BLaER1 treated with 17β-estradiol and CSF1 and Interleukin-3, amounts not matched to agents 10 nM and 100 nM (cell line): ENCODE results near the gene SCIMP.
A peak's percentile ranks its signal among the peaks of the same experiment; 100 is the strongest.

ENCODE experiments used
- H3K27ac ChIP-seq, 11 experiments: shearing (Covaris generic); formaldehyde crosslinking; 2 replicates each; pipeline ENCODE4 v1.8.1; 2022
- H3K27me3 ChIP-seq, 11 experiments: shearing (Covaris generic); formaldehyde crosslinking; 2 replicates each; pipeline ENCODE4 v1.8.1; 2022
- H3K36me3 ChIP-seq, 11 experiments: shearing (Covaris generic); formaldehyde crosslinking; 2 replicates each; pipeline ENCODE4 v1.8.1; 2022
- H3K4me1 ChIP-seq, 10 experiments: shearing (Covaris generic); formaldehyde crosslinking; 2 replicates each; pipeline ENCODE4 v1.8.1; 2022
- H3K4me2 ChIP-seq, 11 experiments: shearing (Covaris generic); formaldehyde crosslinking; 2 replicates each; pipeline ENCODE4 v1.8.1; 2022
- H3K4me3 ChIP-seq, 10 experiments: shearing (Covaris generic); formaldehyde crosslinking; 2 replicates each; pipeline ENCODE4 v1.8.1; 2022
- H3K9ac ChIP-seq, 11 experiments: shearing (Covaris generic); formaldehyde crosslinking; 2 replicates each; pipeline ENCODE4 v1.8.1; 2022
- H3K9me3 ChIP-seq, 11 experiments: shearing (Covaris generic); formaldehyde crosslinking; replicated peaks in 1 of 11; 2 replicates each; pipeline ENCODE4 v1.8.1; 2022
- H4K20me1 ChIP-seq, 11 experiments: shearing (Covaris generic); formaldehyde crosslinking; 2 replicates each; pipeline ENCODE4 v1.8.1; 2022
- Cebpa-rat ChIP-seq, 11 experiments: shearing (Covaris generic); IDR thresholded peaks; 2 replicates each; pipeline ENCODE4 v1.8.1; 2022

SCIMP gene

GRCh38 chr17:5234645-5235576, at the start of gene SCIMP:
Gene SCIMP (minus strand): TSS chr17:5234860. CDS start chr17:5234755, 105 bp downstream.
- peak within 1 kb of the TSS; percentile 30 to 93 (median 69); a peak in 21 of 22 replicates for H3K4me2 ChIP-seq
- H3K9ac ChIP-seq = peak within 1 kb of the TSS in 7 of 11 experiments; percentile 6 to 62 (median 47); a peak in 10 of 22 replicates
- TF ChIP-seq Cebpa-rat (IDR thresholded peaks at IDR 0.05) = no peak
- peak within 1 kb of the TSS in 5 of 10 experiments; percentile 35 to 59 (median 47); a peak in 10 of 20 replicates for H3K4me3 ChIP-seq
- H3K9me3 ChIP-seq = peaks cover 0 to 9% (median 0%) of the 10 kb centered on the region in 11 experiments; a peak in 3 of 22 replicates
- H3K36me3 ChIP-seq = no peaks in the 10 kb centered on the region; a peak in 1 of 22 replicates
- H3K27ac ChIP-seq = peak within 1 kb of the TSS in 8 of 11 experiments; percentile 28 to 82 (median 57); a peak in 14 of 22 replicates
- peaks cover 33 to 83% (median 60%) of the 10 kb centered on the region in 10 experiments for H3K4me1 ChIP-seq
- H3K27me3 ChIP-seq = no peaks in the 10 kb centered on the region
- H4K20me1 ChIP-seq = no peaks in the 10 kb centered on the region; a peak in 1 of 22 replicates

GRCh38 chr17:5283571-5284315, 49.1 kb upstream of the SCIMP start:
- Histone ChIP-seq H3K27ac (peak overlapping the region in 9 of 11 experiments; percentile 87 to 97 (median 93); a peak in 14 of 22 replicates), H4K20me1 (peaks cover 49 to 62% (median 61%) of the 10 kb centered on the region in 11 experiments; a peak in 21 of 22 replicates), H3K9me3 (no peaks in the 10 kb centered on the region), H3K36me3 (peaks cover 0 to 38% (median 26%) of the 10 kb centered on the region in 11 experiments; a peak in 16 of 22 replicates), H3K27me3 (no peaks in the 10 kb centered on the region), H3K4me1 (peaks cover 31 to 47% (median 37%) of the 10 kb centered on the region in 10 experiments), H3K9ac (peak overlapping the region; percentile 88 to 98 (median 95)), H3K4me2 (peak overlapping the region; percentile 79 to 96 (median 90)), H3K4me3 (peak overlapping the region; percentile 73 to 96 (median 89))
- TF ChIP-seq Cebpa-rat (IDR thresholded peaks at IDR 0.05) = no peak

GRCh38 chr17:5282642-5283217, 48.1 kb upstream of the SCIMP start:
- H3K4me3 ChIP-seq = peak overlapping the region; percentile 73 to 96 (median 89)
- H3K4me2 ChIP-seq = peak overlapping the region; percentile 79 to 96 (median 90)
- peak overlapping the region; percentile 87 to 97 (median 93) for H3K27ac ChIP-seq
- peaks cover 22 to 38% (median 29%) of the 10 kb centered on the region in 10 experiments for H3K4me1 ChIP-seq
- H4K20me1 ChIP-seq = peaks cover 39 to 52% (median 51%) of the 10 kb centered on the region in 11 experiments; a peak in 21 of 22 replicates
- H3K9ac ChIP-seq = peak overlapping the region; percentile 88 to 98 (median 95)
- no peaks in the 10 kb centered on the region for H3K27me3 ChIP-seq
- no peak for TF ChIP-seq Cebpa-rat (IDR thresholded peaks at IDR 0.05)
- H3K9me3 ChIP-seq = no peaks in the 10 kb centered on the region
- peaks cover 0 to 34% (median 26%) of the 10 kb centered on the region in 11 experiments; a peak in 16 of 22 replicates for H3K36me3 ChIP-seq

- TF ChIP-seq Cebpa-rat (IDR thresholded peaks at IDR 0.05) = no peak
- peak within 1 kb of the TSS; percentile 87 to 97 (median 93) for H3K27ac ChIP-seq
- no peaks in the 10 kb centered on the region for H3K27me3 ChIP-seq
- peak within 1 kb of the TSS; percentile 79 to 96 (median 90) for H3K4me2 ChIP-seq
- peaks cover 32 to 45% (median 44%) of the 10 kb centered on the region in 11 experiments; a peak in 21 of 22 replicates for H4K20me1 ChIP-seq
- peak within 1 kb of the TSS; percentile 88 to 98 (median 95) for H3K9ac ChIP-seq
- H3K4me3 ChIP-seq = peak within 1 kb of the TSS; percentile 73 to 96 (median 89)
- peaks cover 0 to 30% (median 20%) of the 10 kb centered on the region in 11 experiments; a peak in 16 of 22 replicates for H3K36me3 ChIP-seq
- peaks cover 22 to 36% (median 29%) of the 10 kb centered on the region in 10 experiments for H3K4me1 ChIP-seq
- no peaks in the 10 kb centered on the region for H3K9me3 ChIP-seq
Measured at GRCh38 chr17:5281814-5282641, 47.4 kb upstream of the SCIMP start, which contains the start of gene RABEP1. Gene RABEP1 (plus strand): TSS chr17:5282284. CDS start chr17:5282487, 203 bp downstream.

DNA sequence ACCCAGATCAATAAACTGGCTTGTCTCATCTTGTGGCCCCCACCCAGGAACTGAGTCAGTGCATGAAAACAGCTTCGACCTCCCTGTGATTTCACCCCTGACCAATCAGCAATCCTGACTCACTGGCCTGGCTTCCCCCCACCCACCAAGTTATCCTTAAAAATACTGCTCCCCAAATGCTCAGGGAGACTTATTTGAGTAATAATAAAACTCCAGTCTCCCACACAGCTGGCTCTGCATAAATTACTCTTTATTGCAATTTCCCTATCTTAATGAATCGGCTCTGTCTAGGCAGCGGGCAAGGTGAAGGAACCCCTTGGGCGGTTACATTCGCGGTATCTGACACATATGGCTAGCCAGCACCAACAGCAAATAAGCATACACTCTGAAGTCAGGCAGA, 37.7 kb upstream of the SCIMP start:
- no peaks in the 10 kb centered on the region for H3K4me1 ChIP-seq
- H3K9me3 ChIP-seq = no peaks in the 10 kb centered on the region
- TF ChIP-seq Cebpa-rat (IDR thresholded peaks at IDR 0.05) = no peak
- H3K4me3 ChIP-seq = no peak overlapping the region
- no peak overlapping the region for H3K27ac ChIP-seq
- H3K9ac ChIP-seq = no peak overlapping the region
- H3K27me3 ChIP-seq = no peaks in the 10 kb centered on the region
- H4K20me1 ChIP-seq = no peaks in the 10 kb centered on the region
- no peaks in the 10 kb centered on the region for H3K36me3 ChIP-seq
- H3K4me2 ChIP-seq = no peak overlapping the region; a peak in 1 of 22 replicates

- Histone ChIP-seq H3K4me2 (no peak overlapping the region), H3K9me3 (no peaks in the 10 kb centered on the region; a peak in 1 of 22 replicates), H3K36me3 (no peaks in the 10 kb centered on the region), H3K9ac (no peak overlapping the region), H3K27ac (no peak overlapping the region), H4K20me1 (no peaks in the 10 kb centered on the region), H3K27me3 (no peaks in the 10 kb centered on the region), H3K4me3 (no peak overlapping the region), H3K4me1 (peaks cover 0 to 9% (median 0%) of the 10 kb centered on the region in 10 experiments; a peak in 5 of 20 replicates)
- TF ChIP-seq Cebpa-rat (IDR thresholded peaks at IDR 0.05) = no peak
Measured at GRCh38 chr17:5269241-5269960, 34.7 kb upstream of the SCIMP start.

- Histone ChIP-seq H4K20me1 (no peaks in the 10 kb centered on the region), H3K4me1 (peaks cover 0 to 10% (median 0%) of the 10 kb centered on the region in 10 experiments; a peak in 5 of 20 replicates), H3K36me3 (no peaks in the 10 kb centered on the region), H3K9me3 (no peaks in the 10 kb centered on the region; a peak in 1 of 22 replicates), H3K27me3 (no peaks in the 10 kb centered on the region), H3K27ac (no peak overlapping the region), H3K4me2 (peak overlapping the region in 3 of 11 experiments; percentile 3 to 18 (median 9); a peak in 2 of 22 replicates), H3K4me3 (no peak overlapping the region), H3K9ac (no peak overlapping the region)
- TF ChIP-seq Cebpa-rat (IDR thresholded peaks at IDR 0.05) = no peak
Measured at GRCh38 chr17:5264893-5265292, 30.2 kb upstream of the SCIMP start.
